Fibroblast of mammary gland (primary cell): ENCODE results near the gene PSTPIP1.

Experiments
- DNase-seq: peaks from one replicate; pipeline ENCODE4 v3.0.0-alpha.2; 2010; ENCODE audit warnings: low read depth
- H3K4me3 ChIP-seq: 2 replicates; pipeline ENCODE4 v1.5.1; 2011; ENCODE audit warnings: low read depth, mild to moderate bottlenecking, low read length, moderate library complexity; ENCODE audit not compliant: control insufficient read depth
- TF ChIP-seq, protein P1 (sequence below): conservative IDR thresholded peaks from 2 replicates; pipeline ENCODE4 v1.5.1; 2011; ENCODE audit warnings: low read depth, low read length, inconsistent platforms; ENCODE audit not compliant: control insufficient read depth, insufficient read depth

Gene PSTPIP1

DNA sequence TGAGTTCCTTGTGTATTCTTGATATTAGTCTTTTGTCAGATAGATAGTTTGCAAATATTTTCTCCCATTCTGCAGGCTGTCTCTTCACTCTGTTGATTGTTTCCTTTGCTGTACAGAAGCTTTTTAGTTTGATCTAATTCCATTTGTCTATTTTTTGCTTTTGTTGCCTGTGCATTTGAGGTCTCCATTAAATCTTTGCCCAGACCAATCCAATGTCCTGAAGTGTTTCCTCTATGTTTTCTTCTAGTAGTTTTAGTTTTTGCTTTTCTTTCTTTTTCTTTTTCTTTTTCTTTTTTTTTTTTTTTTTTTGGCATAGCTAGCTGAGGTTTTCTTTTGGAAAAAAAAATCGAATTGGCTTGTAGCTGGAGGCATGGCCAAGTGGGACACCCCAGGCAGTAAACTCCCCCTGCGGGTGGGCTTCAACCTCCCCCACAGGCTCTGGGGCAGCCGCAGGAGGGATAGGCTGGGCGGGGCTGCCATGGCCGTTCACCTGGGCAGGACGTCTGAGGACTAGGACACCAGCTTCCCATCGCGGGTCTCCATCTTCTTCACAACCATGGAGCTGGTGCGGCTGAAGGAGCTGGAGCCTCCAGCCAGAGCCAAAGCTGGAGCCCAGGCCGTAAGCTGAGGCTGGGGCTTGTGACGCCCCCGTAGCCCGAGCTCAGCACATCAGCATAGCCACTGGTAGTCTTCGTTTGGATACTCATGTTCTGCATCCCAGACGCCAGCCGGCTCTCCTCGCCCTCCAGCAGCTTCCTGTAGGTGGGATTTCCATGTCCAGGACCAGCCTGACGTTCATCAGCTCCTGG lies 16.2 kb upstream of the PSTPIP1 start:
- TF ChIP-seq, protein P1, sequence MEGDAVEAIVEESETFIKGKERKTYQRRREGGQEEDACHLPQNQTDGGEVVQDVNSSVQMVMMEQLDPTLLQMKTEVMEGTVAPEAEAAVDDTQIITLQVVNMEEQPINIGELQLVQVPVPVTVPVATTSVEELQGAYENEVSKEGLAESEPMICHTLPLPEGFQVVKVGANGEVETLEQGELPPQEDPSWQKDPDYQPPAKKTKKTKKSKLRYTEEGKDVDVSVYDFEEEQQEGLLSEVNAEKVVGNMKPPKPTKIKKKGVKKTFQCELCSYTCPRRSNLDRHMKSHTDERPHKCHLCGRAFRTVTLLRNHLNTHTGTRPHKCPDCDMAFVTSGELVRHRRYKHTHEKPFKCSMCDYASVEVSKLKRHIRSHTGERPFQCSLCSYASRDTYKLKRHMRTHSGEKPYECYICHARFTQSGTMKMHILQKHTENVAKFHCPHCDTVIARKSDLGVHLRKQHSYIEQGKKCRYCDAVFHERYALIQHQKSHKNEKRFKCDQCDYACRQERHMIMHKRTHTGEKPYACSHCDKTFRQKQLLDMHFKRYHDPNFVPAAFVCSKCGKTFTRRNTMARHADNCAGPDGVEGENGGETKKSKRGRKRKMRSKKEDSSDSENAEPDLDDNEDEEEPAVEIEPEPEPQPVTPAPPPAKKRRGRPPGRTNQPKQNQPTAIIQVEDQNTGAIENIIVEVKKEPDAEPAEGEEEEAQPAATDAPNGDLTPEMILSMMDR = no peak
- DNase-seq = no peak
- H3K4me3 ChIP-seq = no peak overlapping the region

DNA sequence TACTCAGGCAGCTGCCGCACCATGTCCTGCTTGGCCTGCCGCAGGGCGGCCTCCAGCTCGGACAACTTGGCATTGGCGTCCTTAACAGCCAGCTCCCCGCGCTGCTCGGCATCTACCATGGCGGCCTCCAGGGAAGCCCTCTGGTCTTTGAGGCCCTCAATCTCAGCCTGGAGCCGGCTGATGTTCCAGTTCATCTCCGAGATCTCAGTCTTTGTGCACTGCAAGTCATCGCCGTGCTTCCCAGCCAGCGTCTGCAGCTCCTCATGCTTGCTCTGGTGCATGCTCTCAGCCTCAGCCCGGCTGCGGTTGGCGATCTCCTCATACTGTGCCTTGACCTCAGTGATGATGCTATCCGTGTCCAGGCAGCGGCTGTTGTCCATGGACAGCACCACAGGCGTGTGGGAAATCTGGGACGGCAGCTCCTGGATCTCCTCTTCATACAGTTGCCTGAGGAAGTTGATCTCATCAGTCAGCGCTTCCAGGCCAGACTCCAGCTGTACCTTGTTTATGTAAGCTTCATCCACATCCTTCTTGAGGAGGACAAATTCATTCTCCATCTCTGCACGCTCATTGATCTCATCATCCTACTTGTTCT lies 15.5 kb upstream of the PSTPIP1 start:
- TF ChIP-seq, protein P1 = no peak
- no peak for DNase-seq
- H3K4me3 ChIP-seq = no peak overlapping the region

DNA sequence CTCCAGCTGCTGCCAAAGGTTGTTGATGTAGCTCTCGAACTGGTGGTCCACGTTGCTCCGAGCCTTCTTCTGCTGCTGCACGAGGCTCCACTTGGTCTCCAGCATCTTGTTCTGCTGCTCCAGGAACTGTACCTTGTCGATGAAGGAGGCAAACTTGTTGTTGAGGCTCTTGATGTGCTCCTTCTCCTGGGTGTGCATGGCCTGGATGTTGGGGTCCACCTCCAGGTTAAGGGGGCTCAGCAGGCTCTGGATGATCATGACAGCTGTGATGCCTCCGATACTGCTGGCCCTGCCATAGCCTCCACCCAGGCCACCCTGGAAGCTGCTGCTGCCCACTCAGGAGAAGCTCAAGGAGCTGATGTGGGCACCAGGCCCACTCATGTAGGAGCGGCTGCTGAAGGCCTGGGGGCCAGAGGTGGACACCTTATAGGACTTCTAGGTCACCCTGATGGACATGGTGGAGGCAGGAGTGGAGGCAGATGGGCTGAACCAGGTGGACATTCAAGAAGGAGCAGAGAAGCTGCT lies 14.9 kb upstream of the PSTPIP1 start:
- H3K4me3 ChIP-seq = no peak overlapping the region
- DNase-seq = no peak
- TF ChIP-seq, protein P1 = no peak

DNA sequence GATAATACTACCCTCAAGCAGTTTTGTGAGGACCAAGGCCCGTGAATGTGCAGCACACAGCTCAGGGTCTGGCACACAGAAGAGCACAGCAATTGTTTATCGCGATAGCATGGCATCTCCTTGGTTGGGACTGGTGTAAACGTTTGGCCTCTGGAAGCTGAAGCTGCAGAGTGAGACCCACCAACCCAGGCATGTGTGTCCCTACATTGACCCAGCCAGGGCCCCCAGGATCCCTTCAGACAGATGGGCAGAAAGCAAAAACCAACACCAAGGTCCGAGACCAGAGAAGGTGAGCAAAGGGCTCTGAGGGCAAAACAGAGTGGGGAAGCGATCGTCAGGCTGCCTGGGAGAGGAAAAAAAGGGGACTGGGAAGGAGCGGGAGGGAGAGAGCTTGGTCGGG lies 12.6 kb upstream of the PSTPIP1 start:
- TF ChIP-seq, protein P1 = no peak
- H3K4me3 ChIP-seq = no peak overlapping the region
- no peak for DNase-seq

DNA sequence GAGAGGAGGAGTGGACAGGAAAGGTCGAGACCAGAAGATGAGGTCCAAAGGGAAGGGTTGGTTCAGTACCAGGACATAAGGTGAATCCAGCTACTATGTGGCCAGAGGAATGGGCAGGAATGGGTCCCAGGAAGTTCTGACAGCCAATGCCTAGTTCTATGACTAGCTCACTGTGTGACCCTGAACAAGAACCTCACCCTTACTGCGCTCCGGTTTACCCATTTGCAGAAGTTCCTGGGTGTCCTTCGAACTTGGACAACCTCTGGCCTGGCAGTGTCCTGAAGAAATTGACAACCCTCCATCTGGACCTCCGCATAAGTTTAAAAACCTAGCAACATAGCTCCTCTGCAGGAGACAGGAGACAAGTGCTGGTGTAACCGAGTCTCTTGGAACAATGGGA lies 12.2 kb upstream of the PSTPIP1 start:
- DNase-seq = no peak
- no peak overlapping the region for H3K4me3 ChIP-seq
- TF ChIP-seq, protein P1 = no peak

DNA sequence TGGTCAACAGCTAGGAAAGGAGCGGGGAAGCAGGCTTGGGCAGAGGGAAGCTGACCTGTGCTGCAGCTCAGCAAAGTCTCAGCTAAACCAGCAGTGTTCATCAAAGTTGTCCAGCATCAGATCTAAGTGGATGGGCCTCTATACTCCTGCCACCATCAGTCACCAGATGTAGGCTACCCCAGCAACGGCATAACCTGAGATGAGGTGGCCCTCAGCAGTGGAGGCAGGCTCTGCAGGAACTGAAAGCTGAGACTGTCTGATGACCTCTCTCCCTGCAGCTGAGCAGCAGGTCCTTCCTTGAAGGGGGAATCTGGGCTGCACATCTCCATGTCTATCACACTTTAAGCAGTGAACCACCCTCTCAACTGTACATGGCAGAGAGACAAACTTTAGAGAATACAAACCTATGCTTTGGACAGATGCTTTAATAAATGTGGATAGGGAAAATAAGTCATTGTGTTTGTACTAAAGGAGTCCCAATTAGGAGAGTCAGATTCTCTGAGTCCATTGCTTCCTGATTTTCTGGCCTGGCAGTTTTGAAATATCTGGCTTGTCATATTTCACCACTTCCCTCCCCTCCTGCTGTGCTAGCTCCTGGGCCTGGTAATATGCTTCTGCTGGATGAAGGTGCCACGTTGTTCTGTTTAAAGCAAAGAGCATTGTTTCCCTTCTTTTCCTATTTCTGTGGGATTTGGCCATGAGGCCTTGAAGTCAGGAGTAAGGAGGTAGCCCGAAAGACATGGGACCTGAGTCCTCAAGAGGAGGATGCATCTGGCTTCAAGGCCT lies 11.1 kb upstream of the PSTPIP1 start:
- TF ChIP-seq, protein P1 = no peak
- no peak overlapping the region for H3K4me3 ChIP-seq
- no peak for DNase-seq
